ENCODE data around the gene SMYD3. TPM values are rescaled to one million over a fixed set of nuclear protein-coding genes. Genes with fewer than 3 reads are reported as not detected.

The SMYD3 gene
- total RNA-seq, 1 donor from 2014 or later, result 24.2 TPM

- no peak for DNase-seq (ENCODE audit: low read depth, low spot score)
- Mint-ChIP-seq H3K4me1 (peaks cover 27% of the 10 kb centered on the region), H3K9me3 (no peaks in the 10 kb centered on the region), H3K27me3 (ENCODE audit: low read depth) (no peaks in the 10 kb centered on the region), H3K27ac (ENCODE audit: unreplicated experiment) (no peak overlapping the region), H3K36me3 (ENCODE audit: low read depth) (no peaks in the 10 kb centered on the region), H3K4me3 (no peak overlapping the region)
- TF ChIP-seq CTCF (conservative IDR thresholded peaks at IDR 0.05), result no peak
Measured at GRCh38 chr1:246111570-246111969, 395.5 kb downstream of the SMYD3 start.

- Mint-ChIP-seq H3K4me3 (no peak overlapping the region), H3K9me3 (no peaks in the 10 kb centered on the region), H3K27me3 (ENCODE audit: low read depth) (no peaks in the 10 kb centered on the region), H3K4me1 (peaks cover 27% of the 10 kb centered on the region), H3K27ac (ENCODE audit: unreplicated experiment) (peak overlapping the region; percentile 53), H3K36me3 (ENCODE audit: low read depth) (no peaks in the 10 kb centered on the region)
- no peak for DNase-seq (ENCODE audit: low read depth, low spot score)
- no peak for TF ChIP-seq CTCF (conservative IDR thresholded peaks at IDR 0.05)
Measured at GRCh38 chr1:246110343-246111219, 396.5 kb downstream of the SMYD3 start.

GRCh38 chr1:246108278-246108925, 398.7 kb downstream of the SMYD3 start:
- Mint-ChIP-seq H3K4me1 (peaks cover 27% of the 10 kb centered on the region), H3K4me3 (no peak overlapping the region), H3K27me3 (ENCODE audit: low read depth) (no peaks in the 10 kb centered on the region), H3K9me3 (no peaks in the 10 kb centered on the region), H3K36me3 (ENCODE audit: low read depth) (no peaks in the 10 kb centered on the region), H3K27ac (ENCODE audit: unreplicated experiment) (no peak overlapping the region)
- no peak for DNase-seq (ENCODE audit: low read depth, low spot score)
- no peak for TF ChIP-seq CTCF (conservative IDR thresholded peaks at IDR 0.05)

GRCh38 chr1:246107516-246108277, 399.4 kb downstream of the SMYD3 start:
- Mint-ChIP-seq H3K4me1 (peaks cover 27% of the 10 kb centered on the region), H3K27ac (ENCODE audit: unreplicated experiment) (no peak overlapping the region), H3K27me3 (ENCODE audit: low read depth) (no peaks in the 10 kb centered on the region), H3K9me3 (no peaks in the 10 kb centered on the region), H3K4me3 (no peak overlapping the region), H3K36me3 (ENCODE audit: low read depth) (no peaks in the 10 kb centered on the region)
- no peak for TF ChIP-seq CTCF (conservative IDR thresholded peaks at IDR 0.05)
- no peak for DNase-seq (ENCODE audit: low read depth, low spot score)

- H3K4me3 Mint-ChIP-seq, result no peak overlapping the region
- DNase-seq (ENCODE audit: low read depth, low spot score), result no peak
- peaks cover 27% of the 10 kb centered on the region for H3K4me1 Mint-ChIP-seq
- no peaks in the 10 kb centered on the region for H3K27me3 Mint-ChIP-seq (ENCODE audit: low read depth)
- H3K9me3 Mint-ChIP-seq, result no peaks in the 10 kb centered on the region
- H3K27ac Mint-ChIP-seq (ENCODE audit: unreplicated experiment), result no peak overlapping the region
- no peaks in the 10 kb centered on the region for H3K36me3 Mint-ChIP-seq (ENCODE audit: low read depth)
- TF ChIP-seq CTCF (conservative IDR thresholded peaks at IDR 0.05), result no peak
Measured at GRCh38 chr1:246106342-246106763, 400.7 kb downstream of the SMYD3 start.
